GM23338 (cell line): ENCODE results near the gene RUVBL2. TPM values are rescaled to one million over a fixed set of nuclear protein-coding genes. Genes with fewer than 3 reads are reported as not detected.

Experiments used
- ATAC-seq: fragments of 200-7000 bp; cut with Tn5 transposase; 3 replicates; pipeline ENCODE4 v1.9.1; 2020
- DNase-seq: peaks from one replicate; pipeline ENCODE4 v3.0.0-alpha.2; 2015; ENCODE audit warnings: low spot score
- H2AFZ ChIP-seq: fragments of 200-600 bp; sonication (generic); 2 replicates; pipeline ENCODE4 v1.8.0; 2016; ENCODE audit warnings: antibody characterized with exemption, mild to moderate bottlenecking, moderate library complexity
- H3F3A ChIP-seq: fragments of 200-600 bp; sonication (generic); replicated peaks from 2 replicates; pipeline ENCODE4 v1.8.0; 2017; ENCODE audit warnings: antibody characterized with exemption, mixed run types, low read depth
- H3K27ac ChIP-seq: fragments of 200-600 bp; sonication (generic); 2 replicates; pipeline ENCODE4 v1.6.1; 2016; ENCODE audit warnings: low read depth
- H3K27me3 ChIP-seq: fragments of 200-600 bp; sonication (generic); 2 replicates; pipeline ENCODE4 v1.8.0; 2016; ENCODE audit warnings: mild to moderate bottlenecking, mixed run types, moderate library complexity; ENCODE audit not compliant: insufficient read depth
- H3K36me3 ChIP-seq: fragments of 200-600 bp; sonication (generic); 2 replicates; pipeline ENCODE4 v1.8.0; 2016; ENCODE audit warnings: mild to moderate bottlenecking; ENCODE audit not compliant: insufficient read depth
- H3K4me1 ChIP-seq: fragments of 200-600 bp; sonication (generic); 2 replicates; pipeline ENCODE4 v1.8.0; 2016; ENCODE audit warnings: mild to moderate bottlenecking, moderate library complexity; ENCODE audit not compliant: insufficient read depth
- H3K4me2 ChIP-seq: fragments of 200-600 bp; sonication (generic); 2 replicates; pipeline ENCODE4 v1.7.1; 2017; ENCODE audit warnings: mixed run types
- H3K4me3 ChIP-seq: fragments of 200-600 bp; sonication (generic); 2 replicates; pipeline ENCODE4 v1.6.1; 2016; ENCODE audit warnings: mixed run types
- H3K79me2 ChIP-seq: fragments of 200-600 bp; sonication (generic); replicated peaks from 2 replicates; pipeline ENCODE4 v1.8.0; 2017; ENCODE audit warnings: mild to moderate bottlenecking; ENCODE audit not compliant: insufficient read depth
- H3K9me2 ChIP-seq: fragments of 200-600 bp; sonication (generic); 2 replicates; pipeline ENCODE4 v1.8.0; 2017; ENCODE audit not compliant: insufficient read depth
- H4K20me1 ChIP-seq: fragments of 200-600 bp; sonication (generic); replicated peaks from 2 replicates; pipeline ENCODE4 v1.8.0; 2017; ENCODE audit warnings: mild to moderate bottlenecking; ENCODE audit not compliant: insufficient read depth
- H3K27ac Mint-ChIP-seq: 2 replicates; pipeline ENCODE4 v1.8.0; 2020; ENCODE audit warnings: inconsistent platforms, mild to moderate bottlenecking, moderate library complexity, mixed read lengths
- H3K27me3 Mint-ChIP-seq: 3 replicates; pipeline ENCODE4 v1.8.0; 2022; ENCODE audit warnings: low read depth, mild to moderate bottlenecking, moderate library complexity, mixed read lengths, inconsistent platforms; ENCODE audit not compliant: insufficient read depth, poor library complexity
- H3K36me3 Mint-ChIP-seq: 3 replicates; pipeline ENCODE4 v1.8.0; 2021; ENCODE audit warnings: low read depth, mild to moderate bottlenecking, inconsistent platforms, moderate library complexity, mixed read lengths
- H3K4me1 Mint-ChIP-seq: 3 replicates; pipeline ENCODE4 v1.8.0; 2020; ENCODE audit warnings: mild to moderate bottlenecking, inconsistent platforms, mixed read lengths
- H3K4me3 Mint-ChIP-seq: 3 replicates; pipeline ENCODE4 v1.8.0; 2021; ENCODE audit warnings: moderate library complexity, mild to moderate bottlenecking, inconsistent platforms, mixed read lengths
- H3K9me3 Mint-ChIP-seq: 3 replicates; pipeline ENCODE4 v1.8.0; 2020; ENCODE audit warnings: moderate library complexity, mild to moderate bottlenecking, inconsistent platforms, mixed read lengths
- CREB1 ChIP-seq: fragments of 250-450 bp; sonication (Bioruptor Pico); IDR thresholded peaks from 2 replicates; pipeline ENCODE4 v1.5.0; 2020; ENCODE audit warnings: low read depth, mild to moderate bottlenecking, moderate library complexity
- CTCF ChIP-seq, 2 experiments: fragments of 200-600 bp in 1 of 2; sonication (generic) in 1 of 2; conservative IDR thresholded peaks; 2 replicates each; pipeline versions ENCODE4 v1.5.1 to v1.6.1; 2016 to 2017; ENCODE audit warnings: antibody characterized with exemption in 2 of 2, low read depth in 2 of 2, mild to moderate bottlenecking in 2 of 2, moderate library complexity in 1 of 2
- ETS1 ChIP-seq: IDR thresholded peaks from 2 replicates; pipeline ENCODE4 v1.6.1; 2016; ENCODE audit warnings: antibody characterized with exemption
- EZH2 ChIP-seq: fragments of 200-600 bp; sonication (generic); IDR thresholded peaks from one replicate; pipeline ENCODE4 v1.8.0; 2017; ENCODE audit warnings: antibody characterized with exemption, mild to moderate bottlenecking, low read depth; ENCODE audit not compliant: unreplicated experiment
- EZH2phosphoT487 ChIP-seq: fragments of 200-600 bp; sonication (generic); IDR thresholded peaks from one replicate; pipeline ENCODE4 v1.8.1; 2018; ENCODE audit warnings: antibody characterized with exemption; ENCODE audit not compliant: unreplicated experiment
- NANOG ChIP-seq: IDR thresholded peaks from 2 replicates; pipeline ENCODE4 v1.6.1; 2016; ENCODE audit warnings: antibody characterized with exemption, borderline replicate concordance
- REST ChIP-seq: IDR thresholded peaks from one replicate; pipeline ENCODE4 v1.6.1; 2018; ENCODE audit warnings: antibody characterized with exemption; ENCODE audit not compliant: unreplicated experiment
- STAT1 ChIP-seq: IDR thresholded peaks from one replicate; pipeline ENCODE4 v1.6.1; 2016; ENCODE audit warnings: antibody characterized with exemption; ENCODE audit not compliant: unreplicated experiment
- ZNF462 ChIP-seq: fragments of 250-450 bp; sonication (Bioruptor Pico); IDR thresholded peaks from 2 replicates; pipeline ENCODE4 v1.5.0; 2020; ENCODE audit warnings: mild to moderate bottlenecking, moderate library complexity
- polyA plus RNA-seq: library from polyadenylated mRNA; unstranded; fragments of >200 nt; fragmentation: Nextera tagmentation; extraction: Ambion mirVana; gene quantifications from 2 replicates; pipeline ENCODE4 v1.2.1, GENCODE V29; 2016
- total RNA-seq: library from RNA; depleted of rRNA; stranded (reverse); fragments of >200 nt; shearing (Covaris generic); gene quantifications from 2 replicates; pipeline ENCODE4 v1.2.3, GENCODE V29; 2014

RUVBL2 gene
- total and polyA plus RNA-seq, 2 experiments from 2014 or later: 196 to 252 TPM

GRCh38 chr19:48947258-48947542, 46.5 kb upstream of the RUVBL2 start:
- no peak overlapping the region for H3K27ac Mint-ChIP-seq

More at GRCh38 chr19:48947258-48947542, 46.5 kb upstream of the RUVBL2 start:
- ATAC-seq (no peak), DNase-seq (no peak)
- H3K36me3 ChIP-seq: no peaks in the 10 kb centered on the region
- Mint-ChIP-seq H3K9me3 (peaks cover 23% of the 10 kb centered on the region), H3K27me3 (peaks cover 19% of the 10 kb centered on the region), H3K4me3 (no peak overlapping the region), H3K36me3 (peaks cover 14% of the 10 kb centered on the region; the same call in 2 of the 3 replicates), H3K4me1 (no peaks in the 10 kb centered on the region)
- H3K79me2 ChIP-seq: no peaks in the 10 kb centered on the region
- H2AFZ ChIP-seq: no peak overlapping the region
- H3K9me2 ChIP-seq: no peaks in the 10 kb centered on the region
- TF ChIP-seq ETS1 (no peak), REST (no peak), EZH2phosphoT487 (no peak), NANOG (no peak), CREB1 (CRISPR knock-in tag) (no peak), EZH2 (no peak), CTCF (conservative IDR thresholded peaks at IDR 0.05; ENCODE audit: low read depth in 2 of 2) (no peak), ZNF462 (CRISPR knock-in tag) (no peak), STAT1 (no peak)
- H3K27me3 ChIP-seq: no peaks in the 10 kb centered on the region
- no peak overlapping the region for H3K27ac ChIP-seq
- no peaks in the 10 kb centered on the region for H4K20me1 ChIP-seq
- no peaks in the 10 kb centered on the region for H3F3A ChIP-seq
- H3K4me1 ChIP-seq: no peaks in the 10 kb centered on the region
- no peak overlapping the region for H3K4me3 ChIP-seq
- no peak overlapping the region for H3K4me2 ChIP-seq
